Activated naive CD8-positive, alpha-beta T cell treated with anti-CD3 and anti-CD28 coated beads for 36 hours (primary cell): Measurements from ENCODE around the gene PTPRM. TPM values are rescaled to one million over a fixed set of nuclear protein-coding genes. Genes with fewer than 3 reads are reported as not detected.

ENCODE experiments used
- DNase-seq: peaks from one replicate; pipeline ENCODE4 v3.0.0; 2021
- H3K27ac Mint-ChIP-seq: one replicate; pipeline ENCODE4 v1.8.0; 2022; ENCODE audit warnings: mild to moderate bottlenecking, moderate library complexity, mixed read lengths
- H3K27me3 Mint-ChIP-seq: one replicate; pipeline ENCODE4 v1.8.0; 2022; ENCODE audit warnings: mild to moderate bottlenecking, mixed read lengths
- H3K36me3 Mint-ChIP-seq: one replicate; pipeline ENCODE4 v1.8.0; 2021; ENCODE audit warnings: mild to moderate bottlenecking, mixed read lengths
- H3K4me1 Mint-ChIP-seq: one replicate; pipeline ENCODE4 v1.8.0; 2021; ENCODE audit warnings: mixed read lengths
- H3K4me3 Mint-ChIP-seq: one replicate; pipeline ENCODE4 v1.8.0; 2022; ENCODE audit warnings: mild to moderate bottlenecking, moderate library complexity, mixed read lengths
- H3K9me3 Mint-ChIP-seq: one replicate; pipeline ENCODE4 v1.8.0; 2022; ENCODE audit warnings: mixed read lengths
- total RNA-seq, 2 experiments: library from RNA; stranded (reverse); gene quantifications; one replicate each; pipeline ENCODE4 v1.2.3, GENCODE V29; 2021

Gene PTPRM
- total RNA-seq, 2 experiments from 2014 or later = 0.22 to 0.52 TPM

GRCh38 chr18:8008033-8008432, 440.9 kb downstream of the PTPRM start:
- DNase-seq = no peak
- Mint-ChIP-seq H3K4me3 (no peak overlapping the region), H3K27ac (no peak overlapping the region), H3K36me3 (no peaks in the 10 kb centered on the region), H3K4me1 (no peaks in the 10 kb centered on the region), H3K27me3 (no peaks in the 10 kb centered on the region), H3K9me3 (no peaks in the 10 kb centered on the region)

- no peaks in the 10 kb centered on the region for H3K27me3 Mint-ChIP-seq
- H3K36me3 Mint-ChIP-seq = no peaks in the 10 kb centered on the region
- H3K4me3 Mint-ChIP-seq = no peak overlapping the region
- no peaks in the 10 kb centered on the region for H3K9me3 Mint-ChIP-seq
- H3K27ac Mint-ChIP-seq = no peak overlapping the region
- H3K4me1 Mint-ChIP-seq = no peaks in the 10 kb centered on the region
- DNase-seq = no peak
Observed at GRCh38 chr18:8011361-8011760, 444.2 kb downstream of the PTPRM start.

- Mint-ChIP-seq H3K4me3 (no peak overlapping the region), H3K36me3 (no peaks in the 10 kb centered on the region), H3K4me1 (no peaks in the 10 kb centered on the region), H3K27me3 (no peaks in the 10 kb centered on the region), H3K9me3 (no peaks in the 10 kb centered on the region), H3K27ac (no peak overlapping the region)
- no peak for DNase-seq
Observed at GRCh38 chr18:8011906-8012305, 444.8 kb downstream of the PTPRM start.

GRCh38 chr18:8018701-8019331, 451.7 kb downstream of the PTPRM start:
- no peaks in the 10 kb centered on the region for H3K9me3 Mint-ChIP-seq
- no peak overlapping the region for H3K27ac Mint-ChIP-seq
- H3K36me3 Mint-ChIP-seq = no peaks in the 10 kb centered on the region
- H3K4me1 Mint-ChIP-seq = no peaks in the 10 kb centered on the region
- H3K4me3 Mint-ChIP-seq = no peak overlapping the region
- DNase-seq = no peak
- no peaks in the 10 kb centered on the region for H3K27me3 Mint-ChIP-seq

- Mint-ChIP-seq H3K9me3 (no peaks in the 10 kb centered on the region), H3K27ac (no peak overlapping the region), H3K36me3 (no peaks in the 10 kb centered on the region), H3K4me3 (no peak overlapping the region), H3K4me1 (no peaks in the 10 kb centered on the region), H3K27me3 (no peaks in the 10 kb centered on the region)
- DNase-seq = no peak
Observed at GRCh38 chr18:8019600-8019999, 452.5 kb downstream of the PTPRM start.

- H3K36me3 Mint-ChIP-seq = no peaks in the 10 kb centered on the region
- no peak for DNase-seq
- no peaks in the 10 kb centered on the region for H3K27me3 Mint-ChIP-seq
- no peak overlapping the region for H3K4me3 Mint-ChIP-seq
- no peaks in the 10 kb centered on the region for H3K4me1 Mint-ChIP-seq
- H3K9me3 Mint-ChIP-seq = no peaks in the 10 kb centered on the region
- H3K27ac Mint-ChIP-seq = no peak overlapping the region
Observed at GRCh38 chr18:8020132-8020846, 453.2 kb downstream of the PTPRM start.

- no peaks in the 10 kb centered on the region for H3K4me1 Mint-ChIP-seq
- no peaks in the 10 kb centered on the region for H3K27me3 Mint-ChIP-seq
- DNase-seq = no peak
- H3K4me3 Mint-ChIP-seq = no peak overlapping the region
- H3K36me3 Mint-ChIP-seq = no peaks in the 10 kb centered on the region
- no peaks in the 10 kb centered on the region for H3K9me3 Mint-ChIP-seq
- no peak overlapping the region for H3K27ac Mint-ChIP-seq
Observed at GRCh38 chr18:8029061-8029460, 461.9 kb downstream of the PTPRM start.

GRCh38 chr18:8029731-8030130, 462.6 kb downstream of the PTPRM start:
- no peak overlapping the region for H3K4me3 Mint-ChIP-seq
- H3K27me3 Mint-ChIP-seq = no peaks in the 10 kb centered on the region
- no peaks in the 10 kb centered on the region for H3K9me3 Mint-ChIP-seq
- no peaks in the 10 kb centered on the region for H3K36me3 Mint-ChIP-seq
- no peaks in the 10 kb centered on the region for H3K4me1 Mint-ChIP-seq
- H3K27ac Mint-ChIP-seq = no peak overlapping the region
- no peak for DNase-seq

- Mint-ChIP-seq H3K27me3 (no peaks in the 10 kb centered on the region), H3K4me3 (no peak overlapping the region), H3K4me1 (no peaks in the 10 kb centered on the region), H3K9me3 (no peaks in the 10 kb centered on the region), H3K27ac (no peak overlapping the region), H3K36me3 (no peaks in the 10 kb centered on the region)
- no peak for DNase-seq
Observed at GRCh38 chr18:8030201-8030600, 463.1 kb downstream of the PTPRM start.

- Mint-ChIP-seq H3K4me1 (no peaks in the 10 kb centered on the region), H3K4me3 (no peak overlapping the region), H3K27me3 (no peaks in the 10 kb centered on the region), H3K27ac (no peak overlapping the region), H3K9me3 (no peaks in the 10 kb centered on the region), H3K36me3 (no peaks in the 10 kb centered on the region)
- DNase-seq = no peak
Observed at GRCh38 chr18:8031496-8031895, 464.4 kb downstream of the PTPRM start.

- no peaks in the 10 kb centered on the region for H3K4me1 Mint-ChIP-seq
- no peaks in the 10 kb centered on the region for H3K9me3 Mint-ChIP-seq
- no peaks in the 10 kb centered on the region for H3K27me3 Mint-ChIP-seq
- H3K36me3 Mint-ChIP-seq = no peaks in the 10 kb centered on the region
- no peak for DNase-seq
- H3K27ac Mint-ChIP-seq = no peak overlapping the region
- no peak overlapping the region for H3K4me3 Mint-ChIP-seq
Observed at GRCh38 chr18:8034674-8035073, 467.6 kb downstream of the PTPRM start.

GRCh38 chr18:8036551-8036950, 469.4 kb downstream of the PTPRM start:
- H3K9me3 Mint-ChIP-seq = no peaks in the 10 kb centered on the region
- no peak overlapping the region for H3K27ac Mint-ChIP-seq
- no peaks in the 10 kb centered on the region for H3K27me3 Mint-ChIP-seq
- no peaks in the 10 kb centered on the region for H3K4me1 Mint-ChIP-seq
- no peak for DNase-seq
- H3K36me3 Mint-ChIP-seq = no peaks in the 10 kb centered on the region
- no peak overlapping the region for H3K4me3 Mint-ChIP-seq

- H3K27me3 Mint-ChIP-seq = no peaks in the 10 kb centered on the region
- no peaks in the 10 kb centered on the region for H3K36me3 Mint-ChIP-seq
- H3K4me3 Mint-ChIP-seq = no peak overlapping the region
- DNase-seq = no peak
- H3K9me3 Mint-ChIP-seq = no peaks in the 10 kb centered on the region
- no peak overlapping the region for H3K27ac Mint-ChIP-seq
- no peaks in the 10 kb centered on the region for H3K4me1 Mint-ChIP-seq
Observed at GRCh38 chr18:8037296-8037695, 470.2 kb downstream of the PTPRM start.

GRCh38 chr18:8040021-8040420, 472.9 kb downstream of the PTPRM start:
- Mint-ChIP-seq H3K27me3 (no peaks in the 10 kb centered on the region), H3K4me1 (no peaks in the 10 kb centered on the region), H3K4me3 (no peak overlapping the region), H3K9me3 (no peaks in the 10 kb centered on the region), H3K27ac (no peak overlapping the region), H3K36me3 (no peaks in the 10 kb centered on the region)
- DNase-seq = no peak

GRCh38 chr18:8041526-8042111, 474.5 kb downstream of the PTPRM start:
- Mint-ChIP-seq H3K4me3 (no peak overlapping the region), H3K36me3 (no peaks in the 10 kb centered on the region)

GRCh38 chr18:8044004-8044403, 476.9 kb downstream of the PTPRM start:
- DNase-seq = no peak
- Mint-ChIP-seq H3K27ac (no peak overlapping the region), H3K4me1 (no peaks in the 10 kb centered on the region), H3K36me3 (no peaks in the 10 kb centered on the region), H3K27me3 (no peaks in the 10 kb centered on the region), H3K9me3 (no peaks in the 10 kb centered on the region), H3K4me3 (no peak overlapping the region)

More at GRCh38 chr18:8041526-8042111, 474.5 kb downstream of the PTPRM start:
- no peaks in the 10 kb centered on the region for H3K27me3 Mint-ChIP-seq
- H3K9me3 Mint-ChIP-seq = no peaks in the 10 kb centered on the region
- H3K27ac Mint-ChIP-seq = no peak overlapping the region
- DNase-seq = no peak
- H3K4me1 Mint-ChIP-seq = no peaks in the 10 kb centered on the region
